WI38 (cell line): ENCODE measurements around the gene CASR.
"Not testable (repeated sequence)": the region's sequence is repeated elsewhere in the genome, so short reads cannot be mapped to it uniquely, and the experiment has no call there.

ENCODE experiments used
- H3K4me3 ChIP-seq: 2 replicates; pipeline ENCODE4 v1.5.1; 2011; ENCODE audit warnings: low read depth, mild to moderate bottlenecking, control low read depth, low read length
- TF ChIP-seq, protein P1 (sequence below): IDR thresholded peaks from 2 replicates; pipeline ENCODE4 v1.5.1; 2012; ENCODE audit warnings: low read depth, mild to moderate bottlenecking, control low read depth, low read length

Gene CASR

DNA sequence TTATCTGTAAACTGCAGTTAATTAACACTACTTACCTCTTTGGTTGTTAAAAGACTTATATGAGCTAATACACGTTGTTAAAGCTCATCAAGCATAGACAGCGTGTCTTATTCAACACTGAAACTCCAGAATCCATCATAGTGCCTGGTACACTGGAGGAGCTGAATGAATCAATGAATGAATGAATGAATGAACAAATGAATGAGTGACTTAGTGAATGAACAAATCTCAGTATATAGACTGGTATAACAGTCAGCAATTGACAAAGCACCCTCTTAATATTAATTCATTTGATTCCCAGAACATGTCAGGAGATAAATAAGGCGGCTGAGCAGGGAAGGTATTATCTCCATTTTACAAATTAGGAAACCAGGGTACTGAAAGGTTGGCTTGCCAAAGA, 7.1 kb downstream of the CASR start:
- no peak overlapping the region for H3K4me3 ChIP-seq
- TF ChIP-seq, protein P1, sequence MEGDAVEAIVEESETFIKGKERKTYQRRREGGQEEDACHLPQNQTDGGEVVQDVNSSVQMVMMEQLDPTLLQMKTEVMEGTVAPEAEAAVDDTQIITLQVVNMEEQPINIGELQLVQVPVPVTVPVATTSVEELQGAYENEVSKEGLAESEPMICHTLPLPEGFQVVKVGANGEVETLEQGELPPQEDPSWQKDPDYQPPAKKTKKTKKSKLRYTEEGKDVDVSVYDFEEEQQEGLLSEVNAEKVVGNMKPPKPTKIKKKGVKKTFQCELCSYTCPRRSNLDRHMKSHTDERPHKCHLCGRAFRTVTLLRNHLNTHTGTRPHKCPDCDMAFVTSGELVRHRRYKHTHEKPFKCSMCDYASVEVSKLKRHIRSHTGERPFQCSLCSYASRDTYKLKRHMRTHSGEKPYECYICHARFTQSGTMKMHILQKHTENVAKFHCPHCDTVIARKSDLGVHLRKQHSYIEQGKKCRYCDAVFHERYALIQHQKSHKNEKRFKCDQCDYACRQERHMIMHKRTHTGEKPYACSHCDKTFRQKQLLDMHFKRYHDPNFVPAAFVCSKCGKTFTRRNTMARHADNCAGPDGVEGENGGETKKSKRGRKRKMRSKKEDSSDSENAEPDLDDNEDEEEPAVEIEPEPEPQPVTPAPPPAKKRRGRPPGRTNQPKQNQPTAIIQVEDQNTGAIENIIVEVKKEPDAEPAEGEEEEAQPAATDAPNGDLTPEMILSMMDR, result no peak

DNA sequence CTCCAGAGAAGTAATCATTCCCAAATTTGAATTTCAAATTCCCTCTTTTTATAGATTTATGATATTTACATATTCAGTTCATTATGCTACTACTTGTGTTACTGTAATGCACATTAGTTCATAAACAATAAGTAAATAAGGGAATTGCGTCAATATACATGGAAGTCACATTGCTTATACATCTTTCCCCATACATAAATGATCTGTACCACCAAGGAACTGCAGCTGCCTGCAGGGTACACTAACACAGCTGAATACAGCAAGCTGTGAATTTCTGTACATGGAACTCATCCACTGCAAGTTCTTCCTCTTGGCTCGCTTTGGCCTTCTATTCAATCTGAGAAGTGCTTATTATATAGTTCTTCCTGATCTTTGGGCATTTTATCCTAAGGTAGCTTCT, 15.5 kb downstream of the CASR start:
- H3K4me3 ChIP-seq, result no peak overlapping the region
- TF ChIP-seq, protein P1, result no peak

DNA sequence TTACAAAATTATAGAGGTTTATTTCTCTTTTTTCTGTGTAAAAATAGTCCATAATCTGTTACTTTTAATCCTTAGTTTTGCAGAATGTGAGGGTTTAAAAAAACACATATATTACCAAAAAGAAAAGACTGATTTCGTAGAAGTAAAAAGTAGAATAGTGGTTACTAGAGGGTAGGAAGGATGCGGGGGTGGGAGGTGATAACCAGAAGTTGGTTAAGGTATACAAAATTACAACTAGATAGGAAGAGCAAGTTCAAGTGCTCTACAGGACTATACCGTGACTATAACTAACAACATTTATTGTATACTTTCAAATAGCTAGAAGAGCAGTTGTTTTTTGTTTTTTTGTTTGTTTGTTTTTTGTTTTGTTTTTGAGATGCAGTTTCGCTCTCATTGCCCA, 16.1 kb downstream of the CASR start:
- TF ChIP-seq, protein P1, result no peak
- no peak overlapping the region for H3K4me3 ChIP-seq

DNA sequence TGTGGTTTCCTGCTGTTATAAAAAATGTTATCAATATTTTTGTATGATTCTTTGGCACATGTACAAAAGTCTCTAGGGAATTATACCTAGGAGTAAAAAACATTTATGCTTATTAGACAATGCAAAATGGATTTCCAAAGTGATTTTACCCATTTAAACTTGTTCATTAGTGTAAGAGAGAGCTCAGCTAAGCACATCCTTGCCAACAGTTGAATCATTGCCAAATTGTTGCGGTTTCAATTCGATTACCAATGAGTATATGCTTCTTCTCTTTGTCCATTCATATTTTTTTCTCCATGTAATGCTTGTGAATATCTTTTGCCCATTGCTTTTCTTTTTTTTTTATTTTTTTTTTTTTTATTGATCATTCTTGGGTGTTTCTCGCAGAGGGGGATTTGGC, 17.2 kb downstream of the CASR start:
- TF ChIP-seq, protein P1, result no peak

DNA sequence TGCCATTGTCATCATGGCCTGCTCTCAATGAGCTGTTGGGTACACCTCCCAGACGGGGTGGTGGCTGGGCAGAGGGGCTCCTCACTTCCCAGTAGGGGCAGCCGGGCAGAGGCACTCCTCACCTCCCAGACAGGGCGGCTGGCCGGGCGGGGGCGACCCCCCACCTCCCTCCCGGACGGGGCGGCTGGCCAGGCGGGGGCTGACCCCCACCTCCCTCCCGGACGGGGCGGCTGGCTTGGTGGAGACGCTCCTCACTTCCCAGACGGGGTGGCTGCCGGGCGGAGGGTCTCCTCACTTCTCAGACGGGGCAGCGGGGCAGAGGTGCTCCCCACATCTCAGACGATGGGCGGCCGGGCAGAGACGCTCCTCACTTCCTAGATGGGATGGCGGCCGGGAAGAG, 18.0 kb downstream of the CASR start:
- H3K4me3 ChIP-seq, result not testable (repeated sequence)

More for the DNA sequence above, 17.2 kb downstream of the CASR start:
- no peak overlapping the region for H3K4me3 ChIP-seq

DNA sequence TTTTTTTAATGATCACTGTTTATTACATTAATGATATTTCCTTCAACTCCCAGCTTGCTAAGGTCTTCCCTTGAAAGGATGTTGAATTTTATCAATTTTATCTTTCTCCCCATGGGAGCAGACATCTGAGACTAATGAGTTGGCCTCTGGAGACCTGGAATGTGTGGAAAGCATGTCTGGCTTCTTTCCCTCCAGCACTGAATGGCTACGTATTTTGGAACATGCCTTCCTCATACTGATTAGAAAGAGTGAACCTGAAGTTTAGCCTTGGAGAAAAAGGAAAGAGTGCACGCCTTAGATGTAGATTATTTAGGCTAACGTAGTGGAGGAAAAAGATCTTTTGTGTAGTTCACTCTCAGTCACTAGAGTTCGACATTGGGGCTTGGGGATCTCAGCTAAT, 25.1 kb downstream of the CASR start:
- TF ChIP-seq, protein P1, result no peak
- H3K4me3 ChIP-seq, result no peak overlapping the region

DNA sequence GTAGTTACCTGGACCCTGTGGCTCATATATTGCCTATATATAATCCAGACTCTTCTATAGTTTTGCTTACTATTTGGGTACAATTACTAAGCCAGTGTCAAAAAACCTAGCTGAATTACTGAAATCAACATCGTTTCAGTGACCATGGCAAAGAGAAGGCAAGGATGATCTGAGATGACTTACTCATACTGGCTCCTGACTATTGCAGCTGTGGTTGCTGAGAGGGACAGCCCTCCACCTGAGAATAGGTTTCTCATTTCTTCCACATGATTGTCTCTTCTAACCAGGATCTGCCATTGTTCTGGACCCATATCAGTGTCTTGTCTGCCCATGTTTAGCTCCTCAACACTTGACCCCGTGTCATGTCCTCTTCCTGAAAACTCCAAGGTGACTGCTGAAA, 30.2 kb downstream of the CASR start:
- TF ChIP-seq, protein P1, result no peak
- no peak overlapping the region for H3K4me3 ChIP-seq

DNA sequence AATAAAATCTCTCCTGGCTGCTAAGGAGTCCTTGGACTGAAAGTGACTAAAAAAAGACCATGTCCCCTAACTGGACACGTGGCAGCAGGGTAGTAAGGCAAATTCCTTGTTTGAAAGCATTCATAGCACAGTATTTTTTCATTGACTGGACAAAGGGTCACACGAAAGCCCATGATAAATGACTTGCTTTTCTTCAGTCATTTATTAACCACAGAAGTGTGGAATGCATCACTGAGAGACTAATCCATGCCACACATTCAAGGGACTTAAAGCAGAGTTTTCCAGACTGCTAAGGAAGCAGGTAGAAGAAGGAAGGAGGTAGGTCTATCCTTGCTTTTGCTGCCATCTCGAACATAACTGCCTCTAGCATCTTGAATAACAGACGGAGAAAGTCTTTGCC, 31.2 kb downstream of the CASR start:
- H3K4me3 ChIP-seq, result no peak overlapping the region
- TF ChIP-seq, protein P1, result no peak
